Activated CD4-positive, CD25-positive, alpha-beta regulatory T cell (primary cell): ENCODE measurements around the gene USP10.

Experiments used
- DNase-seq, 4 experiments: peaks; one replicate each; lab custom pipeline; 2025; lab: John Stamatoyannopoulos, UW

USP10 gene

GRCh38 chr16:84700446-84701300, 873 bp downstream of the USP10 start:
- peak in 1 of 4 experiments; percentile 5 for DNase-seq

GRCh38 chr16:84703681-84704080, 3.9 kb downstream of the USP10 start:
- no peak for DNase-seq

GRCh38 chr16:84704253-84704652, 4.5 kb downstream of the USP10 start:
- no peak for DNase-seq

- no peak for DNase-seq
Measured at GRCh38 chr16:84706856-84707255, 7.1 kb downstream of the USP10 start.

- no peak for DNase-seq
Measured at GRCh38 chr16:84709609-84710008, 9.8 kb downstream of the USP10 start.

- no peak for DNase-seq
Measured at GRCh38 chr16:84710686-84711085, 10.9 kb downstream of the USP10 start.

- no peak for DNase-seq
Measured at GRCh38 chr16:84712138-84712671, 12.4 kb downstream of the USP10 start.

DNA sequence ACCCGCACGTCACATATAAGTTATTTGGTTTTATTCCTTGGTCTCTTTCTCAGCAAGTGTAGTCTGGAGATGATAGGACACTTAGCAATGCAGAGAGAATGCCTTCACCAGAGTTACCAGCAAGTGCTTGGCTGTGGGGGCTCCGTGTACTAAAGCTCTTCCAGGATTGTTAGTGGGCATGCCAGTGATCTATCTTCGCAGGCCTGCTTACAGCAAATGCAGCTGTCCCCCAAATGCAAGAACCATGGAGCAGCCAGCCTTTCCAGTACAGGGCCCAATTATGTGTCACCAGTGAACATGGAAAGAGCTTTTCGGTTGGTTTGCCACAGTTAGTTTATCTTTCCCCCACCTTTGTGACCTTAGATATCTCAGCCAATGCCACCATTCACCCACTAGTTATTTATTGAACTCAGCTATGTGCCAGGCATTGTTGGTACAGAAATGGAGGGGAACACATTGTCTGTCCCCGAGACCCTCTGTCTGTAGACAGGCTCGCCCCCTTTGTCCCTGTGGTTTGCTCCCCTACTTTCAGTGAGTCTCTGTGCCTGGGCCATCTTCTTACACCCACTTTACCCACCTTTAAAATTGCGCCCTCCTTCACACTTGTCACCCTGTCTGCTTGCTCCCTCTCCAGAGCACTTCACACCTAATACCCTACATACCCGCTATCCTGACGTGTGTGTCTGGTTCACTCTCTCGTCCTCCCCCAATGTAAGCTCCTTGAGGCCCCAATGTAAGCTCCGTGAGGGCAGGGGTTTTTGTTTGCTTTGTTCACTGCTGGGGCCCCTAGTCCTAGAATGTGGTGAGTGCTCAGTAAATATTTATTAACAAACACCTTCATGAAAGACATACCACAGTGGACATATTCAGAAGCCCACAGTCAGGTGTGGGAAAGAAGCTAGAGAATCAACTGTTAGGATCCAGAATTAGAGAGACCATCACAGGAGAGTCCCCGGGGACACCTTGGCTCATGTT, 13.3 kb downstream of the USP10 start:
- no peak for DNase-seq

GRCh38 chr16:84714028-84714427, 14.2 kb downstream of the USP10 start:
- no peak for DNase-seq

DNA sequence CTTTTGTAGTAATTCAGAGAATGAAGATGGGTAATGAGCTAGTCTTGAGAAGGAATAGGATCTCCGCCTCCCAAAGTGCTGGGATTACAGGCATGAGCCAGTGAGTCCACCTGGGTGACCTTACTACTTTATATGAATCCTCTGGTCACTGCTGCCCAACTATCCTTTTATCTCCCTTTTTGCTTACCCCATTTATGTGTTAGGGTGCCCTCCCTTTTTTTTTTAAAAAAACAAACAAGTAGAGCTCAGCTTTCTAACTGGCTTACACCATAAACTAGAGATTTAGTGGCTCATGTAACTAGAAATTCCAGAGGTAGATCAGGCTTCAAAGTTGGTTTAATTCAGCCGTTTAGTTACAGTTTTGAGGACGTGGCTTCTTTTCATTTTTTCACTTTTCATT, 15.6 kb downstream of the USP10 start:
- no peak for DNase-seq

DNA sequence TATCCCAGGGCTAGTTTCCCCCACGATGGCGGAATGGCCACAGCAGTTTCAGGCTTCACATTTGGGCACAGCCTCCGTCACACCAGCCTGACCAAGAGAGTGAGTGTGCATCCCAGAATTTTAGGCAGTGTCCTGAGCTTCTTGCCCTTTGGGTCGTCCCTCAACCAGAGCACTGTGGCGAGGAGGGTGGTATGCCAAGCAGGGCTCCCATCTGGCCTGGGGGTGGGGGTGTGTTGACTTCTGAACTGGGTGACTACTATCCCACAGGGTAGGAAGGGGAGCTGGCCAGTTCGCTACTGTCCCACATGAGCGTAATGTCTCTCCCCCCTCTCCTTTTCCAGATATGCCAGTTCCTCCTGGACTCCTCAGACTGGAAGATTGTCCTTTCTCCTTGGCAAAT, 16.1 kb downstream of the USP10 start:
- DNase-seq: no peak

DNA sequence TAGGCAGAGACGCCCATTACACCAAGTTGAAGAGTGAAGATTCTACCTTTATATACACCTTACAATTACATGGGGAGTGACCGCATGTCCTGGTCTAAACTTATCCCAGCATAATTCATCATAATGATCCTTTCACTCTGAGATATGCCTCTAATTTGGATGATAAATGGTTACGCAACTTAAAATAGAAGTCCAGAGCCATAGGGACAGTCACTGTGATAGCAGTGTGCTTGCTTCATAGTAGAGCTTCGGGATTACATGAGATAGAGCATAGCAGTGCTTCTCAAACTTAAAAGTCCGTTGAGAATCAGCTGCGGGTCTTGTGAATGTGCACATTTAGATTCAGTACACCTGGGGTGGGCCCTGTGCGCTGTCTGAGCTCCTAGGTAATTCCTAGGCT, 16.9 kb downstream of the USP10 start:
- no peak for DNase-seq

DNA sequence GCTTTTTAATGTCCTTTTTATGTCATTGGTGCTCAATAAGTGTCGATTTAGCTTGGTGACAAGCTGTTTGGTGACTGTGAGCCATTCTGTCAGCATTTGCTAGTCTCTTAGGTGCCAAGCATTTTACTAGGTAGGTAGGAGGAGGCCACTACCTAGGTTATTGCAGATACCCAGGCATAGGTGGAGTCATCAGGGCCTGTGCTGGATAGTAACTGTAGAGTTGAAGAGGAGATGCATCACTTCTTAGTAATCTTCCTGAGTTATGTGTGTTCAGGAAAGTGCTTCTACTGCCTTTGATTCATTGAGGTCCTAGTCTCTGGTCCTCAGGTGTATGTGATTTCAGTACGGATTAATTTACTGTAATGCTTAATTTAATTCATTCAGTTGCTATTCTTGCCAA, 17.7 kb downstream of the USP10 start:
- no peak for DNase-seq

DNA sequence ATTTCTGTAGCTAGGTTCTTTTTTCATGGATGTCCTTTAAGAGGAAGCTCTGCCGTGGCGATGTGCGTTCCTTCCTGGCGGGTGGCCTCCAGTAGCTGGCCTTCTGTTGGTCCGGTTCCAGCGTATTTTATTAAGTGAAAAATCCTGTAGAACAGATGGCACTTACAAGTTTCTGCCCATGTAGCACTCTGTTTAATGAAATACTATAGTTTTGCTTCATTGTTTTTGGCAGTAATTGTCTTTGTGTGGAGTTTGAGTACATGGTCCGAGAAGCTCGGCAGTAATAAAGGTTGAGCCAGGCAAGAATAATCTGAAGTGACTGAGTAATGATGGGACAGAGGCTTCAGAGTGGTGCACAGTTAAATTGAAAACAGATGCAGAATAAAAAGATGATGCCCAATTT, 20.4 kb downstream of the USP10 start:
- DNase-seq: no peak

DNA sequence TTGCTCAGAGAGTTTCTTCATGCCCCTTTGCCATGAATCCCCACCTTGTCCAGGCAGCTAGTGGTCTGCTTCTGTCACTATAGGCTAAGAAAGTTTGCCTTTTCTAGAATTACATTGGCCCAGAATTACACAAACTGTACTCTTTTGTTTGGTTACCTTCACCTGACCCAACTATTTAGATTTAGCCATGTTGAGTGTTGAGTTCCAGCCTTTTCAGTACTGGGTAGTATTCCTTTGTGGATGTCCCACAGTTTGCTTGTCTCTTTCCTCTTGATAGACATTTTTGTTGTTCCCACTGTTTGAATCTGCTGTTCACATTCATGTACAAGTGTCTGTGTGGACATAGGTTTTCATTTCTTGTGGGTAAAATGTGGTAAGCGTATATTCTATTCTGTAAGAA, 22.3 kb downstream of the USP10 start:
- DNase-seq: no peak

- DNase-seq: no peak
Measured at GRCh38 chr16:84723906-84724305, 24.1 kb downstream of the USP10 start.

- no peak for DNase-seq
Measured at GRCh38 chr16:84724606-84725309, 25.0 kb downstream of the USP10 start.

- no peak for DNase-seq
Measured at GRCh38 chr16:84725481-84726078, 25.8 kb downstream of the USP10 start.

DNA sequence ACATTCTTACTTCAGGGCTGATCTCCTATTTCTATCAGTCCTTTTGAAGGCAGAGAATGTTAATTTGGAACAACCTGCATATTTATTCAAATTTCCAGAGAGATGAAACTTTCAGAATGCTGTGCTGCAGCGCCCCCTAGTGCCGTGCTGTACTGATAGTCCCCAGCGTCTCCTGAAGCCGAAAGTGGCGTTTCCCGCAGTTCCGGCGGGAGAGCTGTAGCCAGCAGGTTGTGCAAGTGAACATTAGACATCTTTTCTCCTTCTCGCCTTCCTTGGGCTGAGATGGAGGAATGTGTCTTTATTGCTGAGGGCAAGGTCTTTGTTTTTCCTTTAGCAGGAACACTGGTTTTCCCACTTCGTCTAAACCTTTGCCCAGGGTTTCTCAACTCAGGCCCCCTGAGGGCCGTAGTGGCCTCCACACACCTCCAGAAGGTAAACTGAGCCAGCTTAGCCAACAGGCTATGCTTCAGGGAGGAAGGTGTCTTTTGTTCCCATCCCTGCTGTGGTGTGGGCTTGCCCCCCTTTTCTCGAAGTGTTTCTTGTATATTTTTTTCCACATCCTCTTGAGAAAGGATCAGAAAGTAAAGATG, 26.4 kb downstream of the USP10 start:
- DNase-seq: peak; percentile 65 to 80 (median 75)

GRCh38 chr16:84726669-84727467, 27.1 kb downstream of the USP10 start:
- no peak for DNase-seq
